AG10803 (cell line): Measurements from ENCODE around the gene ASRGL1.

Experiments used
- DNase-seq: peaks from one replicate; pipeline ENCODE4 v3.0.0; 2010; ENCODE audit warnings: low read depth
- H3K4me3 ChIP-seq: 2 replicates; pipeline ENCODE4 v1.5.1; 2011; ENCODE audit warnings: mild to moderate bottlenecking, low read length, control low read depth
- TF ChIP-seq, protein P1 (sequence below): conservative IDR thresholded peaks from 2 replicates; pipeline ENCODE4 v1.5.1; 2011; ENCODE audit warnings: mild to moderate bottlenecking, low read length, control low read depth, inconsistent platforms

Gene ASRGL1

DNA sequence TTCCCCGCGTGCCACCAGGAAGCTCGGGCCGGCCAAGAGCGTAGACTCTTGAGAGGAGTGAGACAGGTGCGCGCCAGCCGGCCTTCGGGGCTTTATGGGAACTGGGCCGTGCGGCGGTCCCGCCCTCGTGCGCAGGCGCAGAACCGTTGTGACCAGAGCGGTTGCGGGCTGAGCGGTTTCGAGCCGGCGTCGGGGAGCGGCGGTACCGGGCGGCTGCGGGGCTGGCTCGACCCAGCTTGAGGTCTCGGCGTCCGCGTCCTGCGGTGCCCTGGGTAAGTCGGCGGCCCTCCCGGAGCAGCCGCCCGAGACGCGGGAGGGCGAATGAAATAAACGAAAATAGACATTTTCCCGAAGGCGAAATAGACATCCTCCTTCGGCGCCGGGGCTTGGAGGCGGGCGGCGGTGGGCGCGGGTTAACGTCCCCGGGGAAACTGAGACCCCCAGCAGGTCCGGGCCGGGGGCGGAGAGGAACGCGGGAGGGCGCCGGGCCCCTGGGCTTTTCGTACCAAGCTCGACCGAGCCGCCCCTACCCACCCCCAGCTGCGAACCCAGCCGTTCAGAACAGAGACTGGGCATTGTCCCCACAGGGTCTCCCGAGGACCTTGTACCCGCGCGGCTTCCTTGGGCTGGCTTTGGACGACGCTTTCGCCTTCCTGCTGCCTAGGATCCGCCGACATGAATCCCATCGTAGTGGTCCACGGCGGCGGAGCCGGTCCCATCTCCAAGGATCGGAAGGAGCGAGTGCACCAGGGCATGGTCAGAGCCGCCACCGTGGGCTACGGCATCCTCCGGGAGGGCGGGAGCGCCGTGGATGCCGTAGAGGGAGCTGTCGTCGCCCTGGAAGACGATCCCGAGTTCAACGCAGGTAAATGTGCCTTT lies at the start of gene ASRGL1:
TSS of gene ASRGL1 (plus strand) at position 146 of the 879 bp plus-strand sequence. CDS start at position 676, 530 bp downstream.
- peak; percentile 42 for DNase-seq
- peak within 1 kb of the TSS; percentile 58 for H3K4me3 ChIP-seq
- TF ChIP-seq, protein P1, sequence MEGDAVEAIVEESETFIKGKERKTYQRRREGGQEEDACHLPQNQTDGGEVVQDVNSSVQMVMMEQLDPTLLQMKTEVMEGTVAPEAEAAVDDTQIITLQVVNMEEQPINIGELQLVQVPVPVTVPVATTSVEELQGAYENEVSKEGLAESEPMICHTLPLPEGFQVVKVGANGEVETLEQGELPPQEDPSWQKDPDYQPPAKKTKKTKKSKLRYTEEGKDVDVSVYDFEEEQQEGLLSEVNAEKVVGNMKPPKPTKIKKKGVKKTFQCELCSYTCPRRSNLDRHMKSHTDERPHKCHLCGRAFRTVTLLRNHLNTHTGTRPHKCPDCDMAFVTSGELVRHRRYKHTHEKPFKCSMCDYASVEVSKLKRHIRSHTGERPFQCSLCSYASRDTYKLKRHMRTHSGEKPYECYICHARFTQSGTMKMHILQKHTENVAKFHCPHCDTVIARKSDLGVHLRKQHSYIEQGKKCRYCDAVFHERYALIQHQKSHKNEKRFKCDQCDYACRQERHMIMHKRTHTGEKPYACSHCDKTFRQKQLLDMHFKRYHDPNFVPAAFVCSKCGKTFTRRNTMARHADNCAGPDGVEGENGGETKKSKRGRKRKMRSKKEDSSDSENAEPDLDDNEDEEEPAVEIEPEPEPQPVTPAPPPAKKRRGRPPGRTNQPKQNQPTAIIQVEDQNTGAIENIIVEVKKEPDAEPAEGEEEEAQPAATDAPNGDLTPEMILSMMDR = no peak

DNA sequence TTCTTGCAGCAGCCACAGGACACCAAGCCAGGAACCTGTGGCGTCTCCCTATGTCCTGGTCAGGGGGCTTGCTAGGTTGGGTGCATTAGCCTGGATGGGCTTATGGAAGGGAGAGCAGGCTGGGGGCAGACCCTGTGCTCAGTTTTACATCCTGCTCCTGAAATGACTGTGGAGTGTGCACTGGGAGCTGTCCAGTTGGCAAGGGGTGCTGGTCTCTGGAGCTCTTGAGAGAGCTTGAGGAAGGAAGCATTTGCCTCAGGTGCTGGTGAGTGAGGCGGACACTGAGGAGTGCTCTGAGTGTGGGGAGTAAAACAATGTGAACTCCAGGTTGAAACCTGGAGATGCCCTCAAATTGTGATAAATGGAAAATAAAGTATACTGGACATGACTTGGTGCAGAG lies 41.7 kb upstream of the ASRGL1 start:
- peak; percentile 9 for DNase-seq
- no peak overlapping the region for H3K4me3 ChIP-seq
- TF ChIP-seq, protein P1 = no peak

DNA sequence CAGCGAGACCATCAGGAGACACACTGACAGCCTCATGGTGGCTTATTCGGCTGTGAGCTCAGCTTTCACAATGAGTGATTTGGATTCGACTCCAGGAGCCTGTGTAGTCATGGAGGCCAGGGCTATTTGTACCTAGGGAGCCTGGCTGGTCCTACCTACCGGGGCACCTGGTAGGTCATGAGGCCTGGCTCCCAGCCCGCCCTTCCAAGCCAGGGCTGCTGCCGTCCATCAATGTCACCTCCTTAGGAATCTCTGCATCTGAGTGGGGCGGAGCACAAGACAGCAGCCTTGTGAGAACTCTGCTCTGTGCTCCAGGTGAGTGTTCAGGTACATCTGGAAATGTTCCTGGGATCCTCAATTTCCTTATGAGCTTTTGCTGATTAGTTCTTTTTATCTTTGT lies 38.3 kb upstream of the ASRGL1 start, which contains the start of gene SCGB1D4:
TSS of gene SCGB1D4 (minus strand) at position 101 of the 400 bp plus-strand sequence. CDS start at position 36, 65 bp downstream.
- TF ChIP-seq, protein P1 = no peak

DNA sequence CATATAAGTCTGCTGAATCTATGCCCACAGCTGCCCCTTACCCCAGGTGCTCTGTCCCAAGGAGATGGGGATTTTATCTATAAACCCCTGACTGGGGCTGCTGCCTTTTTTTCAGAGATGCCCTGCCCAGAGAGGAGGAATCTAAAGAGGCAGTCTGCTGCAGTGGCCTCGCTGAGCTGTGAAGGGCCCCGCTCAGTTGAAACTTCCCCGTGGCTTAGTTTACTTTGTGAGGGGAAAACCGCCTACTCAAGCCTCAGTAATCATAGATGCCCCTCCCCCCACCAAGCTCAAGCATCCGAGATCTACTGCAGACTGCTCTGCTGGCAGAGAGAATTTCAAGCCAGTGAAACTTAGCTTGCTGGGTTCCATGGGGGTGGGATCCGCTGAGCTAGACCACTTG lies 31.0 kb upstream of the ASRGL1 start:
- no peak overlapping the region for H3K4me3 ChIP-seq
- TF ChIP-seq, protein P1 = no peak

More for the DNA sequence above, 38.3 kb upstream of the ASRGL1 start, which contains the start of gene SCGB1D4:
- no peak for DNase-seq
- H3K4me3 ChIP-seq = no peak within 1 kb of the TSS

DNA sequence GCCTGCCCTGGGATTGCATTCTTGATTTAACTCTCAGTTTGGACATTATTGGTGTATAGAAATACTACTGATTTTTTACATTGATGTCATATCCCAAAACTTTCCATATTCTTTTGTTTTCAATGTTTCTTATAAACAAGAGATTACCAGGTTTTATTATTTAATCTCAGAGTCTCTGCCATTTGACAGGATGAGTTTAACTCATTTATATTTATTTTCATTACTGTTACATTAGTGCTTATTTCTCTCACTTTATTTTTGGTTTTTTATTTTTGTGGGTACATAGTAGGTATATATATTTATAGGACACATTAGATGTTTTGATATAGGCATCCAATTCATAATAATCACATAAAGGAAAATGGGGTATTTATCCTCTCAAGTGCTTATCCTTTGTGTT lies 29.3 kb upstream of the ASRGL1 start:
- TF ChIP-seq, protein P1 = no peak
- no peak for DNase-seq
- H3K4me3 ChIP-seq = no peak overlapping the region

More for the DNA sequence above, 31.0 kb upstream of the ASRGL1 start:
- DNase-seq = no peak

DNA sequence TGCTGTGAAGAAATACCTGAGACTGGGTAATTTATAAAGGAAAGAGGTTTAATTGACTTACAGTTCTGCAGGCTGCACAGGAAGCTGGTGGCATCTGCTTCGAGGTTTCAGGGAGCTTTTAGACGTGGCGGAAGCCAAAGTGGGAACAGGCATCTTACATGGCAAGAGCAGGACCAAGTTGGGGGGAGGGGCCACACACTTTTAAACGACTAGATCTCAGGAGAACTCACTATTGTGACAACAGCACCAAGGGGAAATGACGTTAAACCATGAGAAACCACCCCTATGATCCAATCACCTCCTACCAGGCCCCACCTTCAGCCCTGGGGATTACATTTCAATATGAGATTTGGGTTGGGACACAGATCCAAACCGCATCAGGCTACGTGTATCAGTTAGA lies 27.3 kb upstream of the ASRGL1 start:
- DNase-seq = no peak
- no peak overlapping the region for H3K4me3 ChIP-seq
- TF ChIP-seq, protein P1 = no peak

DNA sequence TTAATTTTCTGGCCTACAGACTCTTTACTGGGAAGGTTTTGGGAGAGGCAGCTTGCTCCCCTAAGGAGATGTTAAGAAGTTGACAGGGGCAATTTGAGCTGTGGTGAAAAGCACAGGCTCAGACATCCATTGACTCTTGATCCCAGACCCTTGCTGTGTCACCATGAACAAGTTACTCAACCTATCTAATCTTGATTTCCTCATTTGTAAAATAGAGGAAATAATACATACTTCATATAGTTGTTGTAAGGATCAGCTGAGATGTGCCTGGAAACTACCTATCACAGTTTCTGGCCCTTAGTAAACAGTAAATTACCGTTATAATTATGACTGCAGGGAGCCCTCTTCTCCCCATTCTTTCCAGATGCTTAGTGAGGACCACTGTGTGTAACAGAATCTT lies 21.8 kb upstream of the ASRGL1 start:
- DNase-seq = no peak
- no peak overlapping the region for H3K4me3 ChIP-seq
- TF ChIP-seq, protein P1 = no peak
